Right lobe of liver (tissue), 6 donors: ENCODE data around the gene KAT6B. TPM values are rescaled to one million over a fixed set of nuclear protein-coding genes. Genes with fewer than 3 reads are reported as not detected.

Experiments
- ATAC-seq, 4 donors: fragments of 200-7000 bp; cut with Tn5 transposase; one replicate each; pipeline ENCODE4 v1.9.1; 2020; ENCODE audit warnings: mild to moderate bottlenecking in 4 of 4, moderate library complexity in 4 of 4
- DNase-seq, 3 donors: peaks; one replicate each; pipeline ENCODE4 v3.0.0-alpha.2; 2020
- H3K27ac ChIP-seq, 3 donors: fragments of 200-600 bp; one replicate each; pipeline ENCODE4 v1.8.0; 2022
- H3K27me3 ChIP-seq, 2 donors: fragments of 200-600 bp; one replicate each; pipeline ENCODE4 v1.8.0; 2022
- H3K36me3 ChIP-seq, 4 donors: fragments of 200-600 bp; sonication (generic) in 1 of 4; one replicate each; pipeline versions ENCODE4 v1.5.1 to v1.8.0; 2017 to 2022; ENCODE audit warnings: control low read depth in 1 of 4
- H3K4me1 ChIP-seq, 4 donors: fragments of 200-600 bp; sonication (generic) in 1 of 4; one replicate each; pipeline versions ENCODE4 v1.5.1 to v1.8.0; 2017 to 2022; ENCODE audit warnings: control low read depth in 1 of 4
- H3K4me3 ChIP-seq, 3 donors: fragments of 200-600 bp; one replicate each; pipeline ENCODE4 v1.8.0; 2022
- H3K9me3 ChIP-seq, 4 donors: fragments of 200-600 bp; sonication (generic) in 1 of 4; one replicate each; pipeline versions ENCODE4 v1.5.1 to v1.8.0; 2017 to 2022; ENCODE audit warnings: control low read depth in 1 of 4
- POLR2A ChIP-seq: fragments of 450-650 bp; IDR thresholded peaks from one replicate; pipeline ENCODE4 v1.6.1; 2017; ENCODE audit warnings: antibody characterized with exemption, mild to moderate bottlenecking
- WGBS: methylation state at CpG from one replicate; pipeline ENCODE4 v1.1.6; 2018; ENCODE audit warnings: low coverage, low lambda C conversion rate; ENCODE audit not compliant: insufficient coverage; ENCODE audit errors: missing lambda C conversion rate; 5-methylcytosine and 5-hydroxymethylcytosine counted together
- intact Hi-C, 2 donors: fragments of 100-400 bp; cut with DNase I; formaldehyde crosslinking; loops; one replicate each; pipeline versions ENCODE4 v1.11.2 to v1.14.1; 2022
- total RNA-seq, 6 experiments: library from RNA; depleted of rRNA in 2 of 6; stranded (reverse); fragments of >200 nt in 2 of 6; fragmentation: NEBNext Ultra II Directional in 3 of 6; extraction: Animal tissue kit (Norgen Biotek cat#: 25700) in 3 of 6; gene quantifications; one replicate each; pipeline versions ENCODE4 v1.1.0 to v1.2.4, GENCODE V29; 2016 to 2023
- TF ChIP-seq, protein P1 (sequence below), 4 donors: fragments of 200-600 bp in 3 of 4; fragments of 450-650 bp in 1 of 4; IDR thresholded peaks; one replicate each; pipeline versions ENCODE4 v1.5.1 to v1.8.0; 2016 to 2022; ENCODE audit warnings: antibody characterized with exemption in 4 of 4, mild to moderate bottlenecking in 2 of 4
- donor health status: DM: no; HTN: yes; CAD: no.
- donor health status: DM: no; HTN: no; CAD: no.
- donor health status: DM: no; HTN: no; CAD: no.
- donor health status: DM: no; HTN: yes; CAD: no.
- donor health status: DM: no; HTN: yes; CAD: no.

The KAT6B gene
- total RNA-seq, 6 experiments from 2014 or later: 9.2 to 17.1 (median 10.3) TPM

DNA sequence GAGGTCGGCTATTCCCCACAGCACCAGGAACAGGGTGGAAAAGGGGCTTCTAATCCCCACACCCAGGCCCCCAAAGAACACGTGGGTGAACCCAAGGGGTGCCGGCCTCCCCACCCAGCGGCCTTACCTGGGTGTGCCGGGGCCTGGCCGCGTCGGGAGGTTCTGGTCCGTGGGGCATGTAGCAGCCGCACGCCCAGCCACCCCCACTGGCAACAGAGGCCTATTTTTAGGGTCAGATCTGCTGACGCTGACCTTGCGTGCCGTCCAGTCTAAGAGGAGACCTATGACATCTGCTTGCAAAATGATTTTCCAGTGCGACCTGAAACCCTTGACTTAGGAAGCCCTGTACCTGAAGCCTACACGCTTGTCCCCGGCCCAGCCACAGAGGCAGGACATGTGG lies 247.0 kb downstream of the KAT6B start:
- no peaks in the 10 kb centered on the region for H3K9me3 ChIP-seq
- intact Hi-C loops: no loop called here
- DNase-seq: no peak
- H3K4me1 ChIP-seq: peaks cover 0 to 7% (median 0%) of the 10 kb centered on the region in 4 donors
- 14% methylated on average over 1 of the region's 17 CpGs for WGBS
- no peak overlapping the region for H3K4me3 ChIP-seq
- no peak overlapping the region for H3K27ac ChIP-seq
- no peak for ATAC-seq
- no peak for TF ChIP-seq POLR2A
- TF ChIP-seq, protein P1, sequence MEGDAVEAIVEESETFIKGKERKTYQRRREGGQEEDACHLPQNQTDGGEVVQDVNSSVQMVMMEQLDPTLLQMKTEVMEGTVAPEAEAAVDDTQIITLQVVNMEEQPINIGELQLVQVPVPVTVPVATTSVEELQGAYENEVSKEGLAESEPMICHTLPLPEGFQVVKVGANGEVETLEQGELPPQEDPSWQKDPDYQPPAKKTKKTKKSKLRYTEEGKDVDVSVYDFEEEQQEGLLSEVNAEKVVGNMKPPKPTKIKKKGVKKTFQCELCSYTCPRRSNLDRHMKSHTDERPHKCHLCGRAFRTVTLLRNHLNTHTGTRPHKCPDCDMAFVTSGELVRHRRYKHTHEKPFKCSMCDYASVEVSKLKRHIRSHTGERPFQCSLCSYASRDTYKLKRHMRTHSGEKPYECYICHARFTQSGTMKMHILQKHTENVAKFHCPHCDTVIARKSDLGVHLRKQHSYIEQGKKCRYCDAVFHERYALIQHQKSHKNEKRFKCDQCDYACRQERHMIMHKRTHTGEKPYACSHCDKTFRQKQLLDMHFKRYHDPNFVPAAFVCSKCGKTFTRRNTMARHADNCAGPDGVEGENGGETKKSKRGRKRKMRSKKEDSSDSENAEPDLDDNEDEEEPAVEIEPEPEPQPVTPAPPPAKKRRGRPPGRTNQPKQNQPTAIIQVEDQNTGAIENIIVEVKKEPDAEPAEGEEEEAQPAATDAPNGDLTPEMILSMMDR (IDR thresholded peaks at IDR 0.05): no peak
- H3K27me3 ChIP-seq: no peaks in the 10 kb centered on the region
- H3K36me3 ChIP-seq: no peaks in the 10 kb centered on the region

DNA sequence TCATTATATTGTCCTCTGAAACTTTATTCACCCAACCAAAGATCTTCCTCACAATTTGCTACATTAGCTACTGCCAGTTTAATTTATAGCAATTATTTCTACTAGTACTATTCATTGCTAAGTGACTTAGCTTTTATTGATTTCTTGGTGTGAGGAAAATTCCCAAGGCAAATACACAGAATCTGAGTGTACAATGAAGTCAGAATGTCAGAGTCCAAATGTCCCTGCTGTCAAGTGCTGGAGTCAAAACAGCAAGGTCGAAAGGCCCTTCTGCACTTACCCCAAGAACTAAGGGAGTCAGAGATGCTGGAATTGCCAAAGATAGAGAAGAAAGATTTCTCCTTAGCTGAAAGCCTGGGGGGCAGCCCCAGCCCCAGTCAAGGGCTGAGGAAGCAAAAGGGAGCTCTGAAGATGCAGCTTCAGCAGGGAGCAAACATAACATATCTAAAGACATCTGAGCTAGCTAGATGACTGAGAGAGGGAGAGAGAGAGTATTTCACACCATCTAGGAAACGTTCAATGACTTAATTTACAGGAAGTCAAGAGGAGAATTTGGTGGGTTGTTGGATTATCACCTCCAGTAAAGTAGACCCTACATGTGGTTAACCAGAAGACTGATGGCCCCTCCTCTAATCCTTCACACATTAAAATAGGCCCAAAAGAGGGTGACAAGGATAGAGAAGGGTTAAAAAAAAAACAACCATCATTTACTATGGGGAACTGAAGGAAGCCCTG lies 248.5 kb downstream of the KAT6B start:
- no peaks in the 10 kb centered on the region for H3K9me3 ChIP-seq
- no peak overlapping the region for H3K4me3 ChIP-seq
- DNase-seq: no peak
- WGBS: 48% methylated on average over 2 of the region's 2 CpGs
- H3K36me3 ChIP-seq: no peaks in the 10 kb centered on the region
- ATAC-seq: peak in 3 of 4 donors; percentile 45 to 72 (median 69)
- intact Hi-C loops: no loop called here
- H3K27me3 ChIP-seq: no peaks in the 10 kb centered on the region
- TF ChIP-seq POLR2A: no peak
- TF ChIP-seq, protein P1 (IDR thresholded peaks at IDR 0.05): no peak
- no peak overlapping the region for H3K27ac ChIP-seq
- peaks cover 0 to 7% (median 0%) of the 10 kb centered on the region in 4 donors for H3K4me1 ChIP-seq

- Histone ChIP-seq H3K27ac (no peak overlapping the region), H3K4me3 (no peak overlapping the region), H3K27me3 (no peaks in the 10 kb centered on the region), H3K36me3 (no peaks in the 10 kb centered on the region), H3K9me3 (no peaks in the 10 kb centered on the region), H3K4me1 (peaks cover 0 to 7% (median 0%) of the 10 kb centered on the region in 4 donors)
- DNase-seq (no peak), ATAC-seq (no peak)
- TF ChIP-seq POLR2A: no peak
- TF ChIP-seq, protein P1 (IDR thresholded peaks at IDR 0.05): no peak
- WGBS: 71% methylated on average over 6 of the region's 6 CpGs
- intact Hi-C loops: no loop called here
Measured at GRCh38 chr10:75076348-75076747, 249.9 kb downstream of the KAT6B start.

DNA sequence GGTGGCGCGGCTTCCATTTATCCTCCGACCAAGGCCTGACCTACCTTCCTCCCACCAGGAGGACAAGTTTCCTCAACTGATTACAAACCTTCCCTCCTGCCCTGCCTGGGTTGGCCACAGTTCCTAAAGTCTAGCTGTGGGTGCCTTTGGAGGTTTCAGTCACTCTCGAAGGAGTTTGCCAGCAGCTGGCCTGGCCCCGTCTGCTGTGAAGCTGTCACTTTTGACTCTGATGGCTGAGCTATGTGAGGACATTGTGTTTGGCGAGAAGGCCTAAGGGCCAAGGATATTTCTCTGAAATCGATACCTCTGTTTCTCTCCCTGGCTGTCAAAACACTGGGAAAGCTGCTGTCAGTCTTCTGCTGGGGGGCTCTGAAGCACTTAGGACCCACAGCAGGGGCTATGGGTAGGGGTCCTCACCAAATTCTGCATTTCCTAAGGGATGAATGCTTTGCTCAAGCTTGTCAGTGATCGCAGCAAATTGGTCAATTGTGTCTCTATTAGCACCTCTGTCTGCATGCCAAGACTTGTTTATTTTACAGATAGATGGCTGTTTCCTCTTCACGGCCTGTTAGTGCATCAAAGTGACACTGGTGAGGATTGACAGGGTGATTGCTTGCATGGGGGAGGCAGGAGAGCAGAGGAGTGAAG lies 253.2 kb downstream of the KAT6B start:
- WGBS: 76% methylated on average over 6 of the region's 9 CpGs

More for the DNA sequence above, 253.2 kb downstream of the KAT6B start:
- no peak for DNase-seq
- Histone ChIP-seq H3K36me3 (no peaks in the 10 kb centered on the region), H3K9me3 (no peaks in the 10 kb centered on the region), H3K4me1 (peaks cover 0 to 5% (median 0%) of the 10 kb centered on the region in 4 donors), H3K27ac (no peak overlapping the region), H3K4me3 (no peak overlapping the region), H3K27me3 (no peaks in the 10 kb centered on the region)
- ATAC-seq: no peak
- intact Hi-C loops: no loop called here
- no peak for TF ChIP-seq POLR2A
- TF ChIP-seq, protein P1 (IDR thresholded peaks at IDR 0.05): no peak
